IPS-20b (cell line): Measurements from ENCODE around the gene FFAR4.

Experiments
- H3K27ac ChIP-seq: one replicate; pipeline ENCODE4 v1.5.1; 2013; ENCODE audit warnings: low read length
- H3K27me3 ChIP-seq: 2 replicates; pipeline ENCODE4 v1.6.1; 2013; ENCODE audit warnings: mild to moderate bottlenecking, low read length, inconsistent platforms; ENCODE audit not compliant: insufficient read depth
- H3K36me3 ChIP-seq: 2 replicates; pipeline ENCODE4 v1.6.1; 2013; ENCODE audit warnings: low read depth, mild to moderate bottlenecking, inconsistent platforms, low read length, moderate library complexity; ENCODE audit not compliant: insufficient read depth
- H3K4me1 ChIP-seq: 2 replicates; pipeline ENCODE4 v1.6.1; 2013; ENCODE audit warnings: mild to moderate bottlenecking, control low read depth, inconsistent platforms, low read length, moderate library complexity; ENCODE audit not compliant: insufficient read depth
- H3K4me3 ChIP-seq: 2 replicates; pipeline ENCODE4 v1.5.1; 2013; ENCODE audit warnings: mild to moderate bottlenecking, low read length, inconsistent platforms
- H3K9ac ChIP-seq: 2 replicates; pipeline ENCODE4 v1.6.1; 2013; ENCODE audit warnings: low read depth, mild to moderate bottlenecking, inconsistent platforms, low read length, moderate library complexity
- H3K9me3 ChIP-seq: 2 replicates; pipeline ENCODE4 v1.6.1; 2013; ENCODE audit warnings: mild to moderate bottlenecking, low read depth, low read length, inconsistent platforms; ENCODE audit not compliant: insufficient read depth

The FFAR4 gene

GRCh38 chr10:93573924-93574323, 7.5 kb downstream of the FFAR4 start:
- Histone ChIP-seq H3K4me1 (no peaks in the 10 kb centered on the region), H3K9me3 (no peaks in the 10 kb centered on the region), H3K36me3 (no peaks in the 10 kb centered on the region), H3K4me3 (no peak overlapping the region), H3K27me3 (peaks cover 45% of the 10 kb centered on the region), H3K9ac (no peak overlapping the region), H3K27ac (no peak overlapping the region)

DNA sequence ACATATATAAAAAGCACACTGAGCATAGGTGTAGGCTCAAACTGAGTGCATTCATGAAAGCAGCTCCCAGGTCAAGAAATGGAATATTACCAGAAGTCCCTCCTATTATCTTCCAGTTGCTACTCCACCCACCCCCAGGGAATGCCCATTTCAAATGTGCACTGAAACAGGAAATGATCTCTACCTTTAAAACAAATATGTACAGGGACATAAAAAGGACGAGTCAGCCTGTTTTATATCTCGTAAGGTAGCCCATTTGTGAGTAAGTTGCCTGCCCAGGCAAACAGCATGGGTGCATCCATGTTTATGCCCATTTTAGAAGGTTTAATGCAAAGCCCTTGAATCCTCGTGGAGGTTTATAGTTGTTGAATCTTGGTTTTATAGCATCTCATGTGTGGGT, 10.4 kb downstream of the FFAR4 start:
- Histone ChIP-seq H3K9ac (no peak overlapping the region), H3K36me3 (no peaks in the 10 kb centered on the region), H3K4me1 (no peaks in the 10 kb centered on the region), H3K9me3 (no peaks in the 10 kb centered on the region), H3K4me3 (no peak overlapping the region), H3K27ac (no peak overlapping the region), H3K27me3 (peaks cover 16% of the 10 kb centered on the region)

DNA sequence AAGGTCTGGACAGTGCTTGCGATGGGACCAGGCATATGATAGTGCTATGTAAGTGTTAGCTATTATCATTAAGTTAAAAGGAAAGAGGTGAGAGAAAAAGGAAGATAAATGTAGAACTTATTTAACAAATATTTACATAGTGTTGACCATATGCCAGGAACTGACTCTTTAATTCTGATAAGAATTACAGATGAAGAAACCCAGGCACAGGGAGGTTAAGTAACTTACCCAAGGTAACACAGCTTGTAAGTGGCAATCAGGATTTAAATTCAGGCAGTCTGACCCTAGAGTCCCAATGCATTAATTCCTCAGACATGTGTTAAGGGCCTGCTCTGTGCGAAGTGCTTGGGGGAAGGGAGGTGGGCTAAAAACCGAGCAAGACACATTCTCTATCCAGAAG, 11.1 kb downstream of the FFAR4 start:
- no peak overlapping the region for H3K4me3 ChIP-seq
- peaks cover 9% of the 10 kb centered on the region for H3K27me3 ChIP-seq
- no peaks in the 10 kb centered on the region for H3K36me3 ChIP-seq
- H3K4me1 ChIP-seq = no peaks in the 10 kb centered on the region
- no peak overlapping the region for H3K9ac ChIP-seq
- H3K27ac ChIP-seq = no peak overlapping the region
- no peaks in the 10 kb centered on the region for H3K9me3 ChIP-seq

GRCh38 chr10:93579089-93579488, 12.6 kb downstream of the FFAR4 start:
- Histone ChIP-seq H3K27ac (no peak overlapping the region), H3K9me3 (no peaks in the 10 kb centered on the region), H3K9ac (no peak overlapping the region), H3K4me3 (no peak overlapping the region), H3K36me3 (no peaks in the 10 kb centered on the region), H3K27me3 (no peaks in the 10 kb centered on the region; the same call in 1 of the 2 replicates), H3K4me1 (no peaks in the 10 kb centered on the region)

- Histone ChIP-seq H3K27ac (no peak overlapping the region), H3K4me1 (no peaks in the 10 kb centered on the region), H3K9ac (no peak overlapping the region), H3K9me3 (no peaks in the 10 kb centered on the region), H3K4me3 (no peak overlapping the region), H3K36me3 (no peaks in the 10 kb centered on the region), H3K27me3 (no peaks in the 10 kb centered on the region)
Observed at GRCh38 chr10:93579985-93580711, 13.7 kb downstream of the FFAR4 start.

DNA sequence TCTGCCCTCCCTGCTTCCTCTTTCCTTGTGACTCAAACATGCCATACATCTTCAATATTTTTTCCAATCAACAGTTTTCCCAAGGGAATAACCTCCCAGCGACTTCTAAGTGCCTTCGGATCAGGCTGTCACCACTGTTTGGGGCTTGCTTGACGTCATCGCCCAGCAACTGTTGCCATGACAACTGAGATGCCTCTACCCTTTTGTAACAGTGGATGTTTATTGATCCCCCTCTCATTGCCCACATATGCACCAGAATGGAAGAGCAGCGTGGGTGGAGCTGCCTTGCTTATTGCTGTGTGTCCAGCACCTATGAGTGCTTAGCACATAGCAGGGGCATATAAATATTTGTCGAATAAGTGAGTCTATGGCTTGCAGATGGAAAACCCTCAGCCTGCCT, 14.4 kb downstream of the FFAR4 start:
- no peak overlapping the region for H3K4me3 ChIP-seq
- no peaks in the 10 kb centered on the region for H3K4me1 ChIP-seq
- no peak overlapping the region for H3K27ac ChIP-seq
- no peaks in the 10 kb centered on the region for H3K27me3 ChIP-seq
- H3K9ac ChIP-seq = no peak overlapping the region
- H3K36me3 ChIP-seq = no peaks in the 10 kb centered on the region
- H3K9me3 ChIP-seq = no peaks in the 10 kb centered on the region

GRCh38 chr10:93584445-93584844, 18.0 kb downstream of the FFAR4 start:
- H3K36me3 ChIP-seq = no peaks in the 10 kb centered on the region
- no peaks in the 10 kb centered on the region for H3K9me3 ChIP-seq

GRCh38 chr10:93589648-93590562, 23.4 kb downstream of the FFAR4 start:
- Histone ChIP-seq H3K27me3 (no peaks in the 10 kb centered on the region), H3K4me3 (no peak overlapping the region), H3K36me3 (no peaks in the 10 kb centered on the region), H3K9me3 (no peaks in the 10 kb centered on the region), H3K27ac (no peak overlapping the region), H3K4me1 (peaks cover 6% of the 10 kb centered on the region; the same call in 1 of the 2 replicates), H3K9ac (no peak overlapping the region)

More at GRCh38 chr10:93584445-93584844, 18.0 kb downstream of the FFAR4 start:
- H3K27me3 ChIP-seq = no peaks in the 10 kb centered on the region
- no peak overlapping the region for H3K4me3 ChIP-seq
- H3K9ac ChIP-seq = no peak overlapping the region
- H3K27ac ChIP-seq = no peak overlapping the region
- H3K4me1 ChIP-seq = no peaks in the 10 kb centered on the region

GRCh38 chr10:93590638-93591037, 24.2 kb downstream of the FFAR4 start:
- H3K4me1 ChIP-seq = peaks cover 6% of the 10 kb centered on the region; the same call in 1 of the 2 replicates
- no peaks in the 10 kb centered on the region for H3K36me3 ChIP-seq
- H3K9me3 ChIP-seq = no peaks in the 10 kb centered on the region
- H3K4me3 ChIP-seq = no peak overlapping the region
- no peaks in the 10 kb centered on the region for H3K27me3 ChIP-seq
- H3K27ac ChIP-seq = no peak overlapping the region
- no peak overlapping the region for H3K9ac ChIP-seq

- H3K9ac ChIP-seq = no peak overlapping the region
- H3K9me3 ChIP-seq = no peaks in the 10 kb centered on the region
- peaks cover 6% of the 10 kb centered on the region; the same call in 1 of the 2 replicates for H3K4me1 ChIP-seq
- no peaks in the 10 kb centered on the region for H3K27me3 ChIP-seq
- H3K27ac ChIP-seq = no peak overlapping the region
- no peak overlapping the region for H3K4me3 ChIP-seq
- H3K36me3 ChIP-seq = no peaks in the 10 kb centered on the region
Observed at GRCh38 chr10:93591065-93591808, 24.8 kb downstream of the FFAR4 start.

DNA sequence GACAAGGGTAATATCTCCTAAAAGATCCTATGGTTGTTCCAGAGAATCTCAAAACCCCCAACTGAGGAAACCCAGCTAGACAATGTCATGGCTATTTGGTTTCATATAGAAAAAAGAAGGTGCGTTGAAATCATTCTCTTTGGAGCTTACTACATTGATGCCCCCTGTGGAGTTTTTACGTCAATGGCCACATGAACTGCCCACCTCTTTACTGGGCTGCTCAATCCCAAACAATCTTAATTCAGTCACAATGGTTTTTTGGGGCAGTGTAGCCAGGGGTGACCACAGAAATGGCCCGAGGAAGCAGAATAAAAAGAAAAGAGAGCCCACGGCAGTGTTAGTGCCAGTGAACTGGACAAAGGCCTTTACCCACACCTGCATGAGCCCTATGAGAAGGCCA, 26.8 kb downstream of the FFAR4 start:
- H3K4me1 ChIP-seq = peaks cover 6% of the 10 kb centered on the region; the same call in 1 of the 2 replicates
- no peaks in the 10 kb centered on the region for H3K9me3 ChIP-seq
- H3K36me3 ChIP-seq = no peaks in the 10 kb centered on the region
- no peak overlapping the region for H3K4me3 ChIP-seq
- no peak overlapping the region for H3K9ac ChIP-seq
- no peak overlapping the region for H3K27ac ChIP-seq
- peaks cover 8% of the 10 kb centered on the region; the same call in 1 of the 2 replicates for H3K27me3 ChIP-seq
